H1 (cell line): ENCODE measurements around the gene LANCL3.

Source experiments
- CHD2 ChIP-seq: IDR thresholded peaks from 2 replicates; pipeline ENCODE4 v1.6.1; 2012; ENCODE audit warnings: low read length, improper control_type of control experiment
- EZH2 ChIP-seq: fragments of 200-600 bp; sonication (generic); IDR thresholded peaks from 2 replicates; pipeline ENCODE4 v1.7.1; 2012; ENCODE audit warnings: low read depth, mild to moderate bottlenecking, moderate library complexity, low read length, inconsistent platforms; ENCODE audit not compliant: severe bottlenecking
- GABPA ChIP-seq: IDR thresholded peaks from 2 replicates; pipeline ENCODE4 v1.6.1; 2011; ENCODE audit warnings: mild to moderate bottlenecking, low read length, moderate library complexity, borderline replicate concordance; ENCODE audit not compliant: insufficient read depth
- POLR2A ChIP-seq, 2 experiments: IDR thresholded peaks; 1 replicate in 1 of 2; 2 replicates in 1 of 2; pipeline ENCODE4 v1.6.1; 2011; ENCODE audit warnings: low read depth in 2 of 2, low read length in 2 of 2, mild to moderate bottlenecking in 2 of 2; ENCODE audit errors: control extremely low read depth in 1 of 2
- POLR2AphosphoS5 ChIP-seq: IDR thresholded peaks from 2 replicates; pipeline ENCODE4 v1.6.1; 2011; ENCODE audit warnings: low read depth, low read length
- SIN3A ChIP-seq, 2 experiments: IDR thresholded peaks in 1 of 2; conservative IDR thresholded peaks in 1 of 2; 2 replicates each; pipeline ENCODE4 v1.6.1; 2011 to 2012; ENCODE audit warnings: low read length in 2 of 2, improper control_type of control experiment in 1 of 2, low read depth in 1 of 2, mild to moderate bottlenecking in 1 of 2
- SP4 ChIP-seq: IDR thresholded peaks from 2 replicates; pipeline ENCODE4 v1.6.1; 2012; ENCODE audit warnings: low read length, inconsistent platforms
- SUZ12 ChIP-seq: fragments of 200-600 bp; sonication (generic); IDR thresholded peaks from 2 replicates; pipeline ENCODE4 v1.6.1; 2012; ENCODE audit warnings: mild to moderate bottlenecking, inconsistent platforms, low read length, moderate library complexity, mixed read lengths
- TF ChIP-seq, protein P1 (sequence below), 3 experiments: IDR thresholded peaks; 1 replicate in 2 of 3; 2 replicates in 1 of 3; pipeline versions ENCODE4 v1.5.1 to v1.6.1; 2011; ENCODE audit warnings: low read length in 3 of 3, mild to moderate bottlenecking in 3 of 3, inconsistent platforms in 2 of 3, low read depth in 1 of 3, moderate library complexity in 1 of 3; ENCODE audit not compliant: insufficient read depth in 1 of 3; ENCODE audit errors: control extremely low read depth in 1 of 3
- TF ChIP-seq, protein P2 (sequence below): fragments of 300-600 bp; sonication (generic); IDR thresholded peaks from 2 replicates; pipeline ENCODE4 v1.7.1; 2012; ENCODE audit warnings: low read length, moderate library complexity, mild to moderate bottlenecking, inconsistent platforms; ENCODE audit not compliant: insufficient replicate concordance

DNA sequence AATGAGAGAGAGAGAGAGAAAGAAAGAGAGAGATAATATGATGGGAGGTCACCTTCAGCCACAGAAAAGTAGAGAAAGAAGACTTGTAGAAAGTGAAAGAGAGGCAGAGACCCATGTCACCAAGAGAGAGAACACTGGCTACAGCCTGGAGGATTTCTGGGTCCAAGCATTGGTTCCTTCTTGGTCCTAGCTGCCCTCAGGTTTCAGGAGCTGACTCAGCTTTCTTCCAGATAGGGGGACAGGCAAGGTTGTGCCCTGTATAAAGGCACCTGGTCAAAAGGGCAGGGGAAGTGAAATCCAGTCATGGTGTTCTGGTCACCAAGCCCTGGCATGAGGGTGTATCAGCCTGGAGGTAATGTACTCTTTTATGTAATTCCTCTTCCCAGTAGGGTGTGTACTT lies 66.6 kb downstream of the LANCL3 start:
- TF ChIP-seq, protein P1, sequence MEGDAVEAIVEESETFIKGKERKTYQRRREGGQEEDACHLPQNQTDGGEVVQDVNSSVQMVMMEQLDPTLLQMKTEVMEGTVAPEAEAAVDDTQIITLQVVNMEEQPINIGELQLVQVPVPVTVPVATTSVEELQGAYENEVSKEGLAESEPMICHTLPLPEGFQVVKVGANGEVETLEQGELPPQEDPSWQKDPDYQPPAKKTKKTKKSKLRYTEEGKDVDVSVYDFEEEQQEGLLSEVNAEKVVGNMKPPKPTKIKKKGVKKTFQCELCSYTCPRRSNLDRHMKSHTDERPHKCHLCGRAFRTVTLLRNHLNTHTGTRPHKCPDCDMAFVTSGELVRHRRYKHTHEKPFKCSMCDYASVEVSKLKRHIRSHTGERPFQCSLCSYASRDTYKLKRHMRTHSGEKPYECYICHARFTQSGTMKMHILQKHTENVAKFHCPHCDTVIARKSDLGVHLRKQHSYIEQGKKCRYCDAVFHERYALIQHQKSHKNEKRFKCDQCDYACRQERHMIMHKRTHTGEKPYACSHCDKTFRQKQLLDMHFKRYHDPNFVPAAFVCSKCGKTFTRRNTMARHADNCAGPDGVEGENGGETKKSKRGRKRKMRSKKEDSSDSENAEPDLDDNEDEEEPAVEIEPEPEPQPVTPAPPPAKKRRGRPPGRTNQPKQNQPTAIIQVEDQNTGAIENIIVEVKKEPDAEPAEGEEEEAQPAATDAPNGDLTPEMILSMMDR (IDR thresholded peaks at IDR 0.05; ENCODE audit: control extremely low read depth in 1 of 3, insufficient read depth in 1 of 3, low read depth in 1 of 3, low read length in 3 of 3): no peak
- no peak for TF ChIP-seq SUZ12
- TF ChIP-seq SP4: no peak
- TF ChIP-seq CHD2: no peak
- no peak for TF ChIP-seq POLR2AphosphoS5
- TF ChIP-seq, protein P2, sequence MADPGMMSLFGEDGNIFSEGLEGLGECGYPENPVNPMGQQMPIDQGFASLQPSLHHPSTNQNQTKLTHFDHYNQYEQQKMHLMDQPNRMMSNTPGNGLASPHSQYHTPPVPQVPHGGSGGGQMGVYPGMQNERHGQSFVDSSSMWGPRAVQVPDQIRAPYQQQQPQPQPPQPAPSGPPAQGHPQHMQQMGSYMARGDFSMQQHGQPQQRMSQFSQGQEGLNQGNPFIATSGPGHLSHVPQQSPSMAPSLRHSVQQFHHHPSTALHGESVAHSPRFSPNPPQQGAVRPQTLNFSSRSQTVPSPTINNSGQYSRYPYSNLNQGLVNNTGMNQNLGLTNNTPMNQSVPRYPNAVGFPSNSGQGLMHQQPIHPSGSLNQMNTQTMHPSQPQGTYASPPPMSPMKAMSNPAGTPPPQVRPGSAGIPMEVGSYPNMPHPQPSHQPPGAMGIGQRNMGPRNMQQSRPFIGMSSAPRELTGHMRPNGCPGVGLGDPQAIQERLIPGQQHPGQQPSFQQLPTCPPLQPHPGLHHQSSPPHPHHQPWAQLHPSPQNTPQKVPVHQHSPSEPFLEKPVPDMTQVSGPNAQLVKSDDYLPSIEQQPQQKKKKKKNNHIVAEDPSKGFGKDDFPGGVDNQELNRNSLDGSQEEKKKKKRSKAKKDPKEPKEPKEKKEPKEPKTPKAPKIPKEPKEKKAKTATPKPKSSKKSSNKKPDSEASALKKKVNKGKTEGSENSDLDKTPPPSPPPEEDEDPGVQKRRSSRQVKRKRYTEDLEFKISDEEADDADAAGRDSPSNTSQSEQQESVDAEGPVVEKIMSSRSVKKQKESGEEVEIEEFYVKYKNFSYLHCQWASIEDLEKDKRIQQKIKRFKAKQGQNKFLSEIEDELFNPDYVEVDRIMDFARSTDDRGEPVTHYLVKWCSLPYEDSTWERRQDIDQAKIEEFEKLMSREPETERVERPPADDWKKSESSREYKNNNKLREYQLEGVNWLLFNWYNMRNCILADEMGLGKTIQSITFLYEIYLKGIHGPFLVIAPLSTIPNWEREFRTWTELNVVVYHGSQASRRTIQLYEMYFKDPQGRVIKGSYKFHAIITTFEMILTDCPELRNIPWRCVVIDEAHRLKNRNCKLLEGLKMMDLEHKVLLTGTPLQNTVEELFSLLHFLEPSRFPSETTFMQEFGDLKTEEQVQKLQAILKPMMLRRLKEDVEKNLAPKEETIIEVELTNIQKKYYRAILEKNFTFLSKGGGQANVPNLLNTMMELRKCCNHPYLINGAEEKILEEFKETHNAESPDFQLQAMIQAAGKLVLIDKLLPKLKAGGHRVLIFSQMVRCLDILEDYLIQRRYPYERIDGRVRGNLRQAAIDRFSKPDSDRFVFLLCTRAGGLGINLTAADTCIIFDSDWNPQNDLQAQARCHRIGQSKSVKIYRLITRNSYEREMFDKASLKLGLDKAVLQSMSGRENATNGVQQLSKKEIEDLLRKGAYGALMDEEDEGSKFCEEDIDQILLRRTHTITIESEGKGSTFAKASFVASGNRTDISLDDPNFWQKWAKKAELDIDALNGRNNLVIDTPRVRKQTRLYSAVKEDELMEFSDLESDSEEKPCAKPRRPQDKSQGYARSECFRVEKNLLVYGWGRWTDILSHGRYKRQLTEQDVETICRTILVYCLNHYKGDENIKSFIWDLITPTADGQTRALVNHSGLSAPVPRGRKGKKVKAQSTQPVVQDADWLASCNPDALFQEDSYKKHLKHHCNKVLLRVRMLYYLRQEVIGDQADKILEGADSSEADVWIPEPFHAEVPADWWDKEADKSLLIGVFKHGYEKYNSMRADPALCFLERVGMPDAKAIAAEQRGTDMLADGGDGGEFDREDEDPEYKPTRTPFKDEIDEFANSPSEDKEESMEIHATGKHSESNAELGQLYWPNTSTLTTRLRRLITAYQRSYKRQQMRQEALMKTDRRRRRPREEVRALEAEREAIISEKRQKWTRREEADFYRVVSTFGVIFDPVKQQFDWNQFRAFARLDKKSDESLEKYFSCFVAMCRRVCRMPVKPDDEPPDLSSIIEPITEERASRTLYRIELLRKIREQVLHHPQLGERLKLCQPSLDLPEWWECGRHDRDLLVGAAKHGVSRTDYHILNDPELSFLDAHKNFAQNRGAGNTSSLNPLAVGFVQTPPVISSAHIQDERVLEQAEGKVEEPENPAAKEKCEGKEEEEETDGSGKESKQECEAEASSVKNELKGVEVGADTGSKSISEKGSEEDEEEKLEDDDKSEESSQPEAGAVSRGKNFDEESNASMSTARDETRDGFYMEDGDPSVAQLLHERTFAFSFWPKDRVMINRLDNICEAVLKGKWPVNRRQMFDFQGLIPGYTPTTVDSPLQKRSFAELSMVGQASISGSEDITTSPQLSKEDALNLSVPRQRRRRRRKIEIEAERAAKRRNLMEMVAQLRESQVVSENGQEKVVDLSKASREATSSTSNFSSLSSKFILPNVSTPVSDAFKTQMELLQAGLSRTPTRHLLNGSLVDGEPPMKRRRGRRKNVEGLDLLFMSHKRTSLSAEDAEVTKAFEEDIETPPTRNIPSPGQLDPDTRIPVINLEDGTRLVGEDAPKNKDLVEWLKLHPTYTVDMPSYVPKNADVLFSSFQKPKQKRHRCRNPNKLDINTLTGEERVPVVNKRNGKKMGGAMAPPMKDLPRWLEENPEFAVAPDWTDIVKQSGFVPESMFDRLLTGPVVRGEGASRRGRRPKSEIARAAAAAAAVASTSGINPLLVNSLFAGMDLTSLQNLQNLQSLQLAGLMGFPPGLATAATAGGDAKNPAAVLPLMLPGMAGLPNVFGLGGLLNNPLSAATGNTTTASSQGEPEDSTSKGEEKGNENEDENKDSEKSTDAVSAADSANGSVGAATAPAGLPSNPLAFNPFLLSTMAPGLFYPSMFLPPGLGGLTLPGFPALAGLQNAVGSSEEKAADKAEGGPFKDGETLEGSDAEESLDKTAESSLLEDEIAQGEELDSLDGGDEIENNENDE: no peak
- TF ChIP-seq POLR2A (IDR thresholded peaks at IDR 0.05; ENCODE audit: control extremely low read depth in 1 of 2, low read depth in 2 of 2, low read length in 2 of 2): no peak
- no peak for TF ChIP-seq SIN3A (conservative IDR thresholded peaks at IDR 0.05 in 1 of 2, IDR thresholded peaks at IDR 0.05 in 1 of 2; ENCODE audit: low read depth in 1 of 2, low read length in 2 of 2)
- no peak for TF ChIP-seq EZH2
- TF ChIP-seq GABPA: no peak
